Endothelial cell of umbilical vein (primary cell): Measurements from ENCODE around the gene BCAR3. TPM values are rescaled to one million over a fixed set of nuclear protein-coding genes. Genes with fewer than 3 reads are reported as not detected.

Source experiments
- BruUV-seq: library from RNA; stranded (reverse); fragments of 400-500 nt; replicated peaks from 2 replicates; lab custom pipeline; 2021; lab: Mats Ljungman, UMichigan
- CTCF ChIA-PET: fragments of 300-600, 350-600 bp; sonication (Branson Sonifier 250); formaldehyde crosslinking; loops from one replicate; lab custom pipeline; 2021; ENCODE audit warnings: antibody characterized with exemption, inconsistent platforms; lab: Charles Lee
- POLR2A ChIA-PET: fragments of 300-600, 350-600 bp; sonication (Branson Sonifier 250); formaldehyde crosslinking; loops from one replicate; lab custom pipeline; 2021; ENCODE audit warnings: antibody characterized with exemption, inconsistent platforms; lab: Charles Lee
- DNase-seq: peaks from one replicate; pipeline ENCODE4 v3.0.0-alpha.2; 2011; ENCODE audit warnings: low read depth, low spot score
- FAIRE-seq: peaks from 2 replicates; lab custom pipeline; 2011; peaks lifted over from hg19 to GRCh38; lab: Jason Lieb, UNC
- H2AFZ ChIP-seq: 2 replicates; pipeline ENCODE4 v1.6.0; 2012; ENCODE audit warnings: low read depth, low read length, control low read depth, inconsistent platforms
- H3K27ac ChIP-seq: 2 replicates; pipeline ENCODE4 v1.5.1; 2011; ENCODE audit warnings: low read depth, mild to moderate bottlenecking, control low read depth, low read length, moderate library complexity; ENCODE audit not compliant: insufficient read depth
- H3K27me3 ChIP-seq, 2 experiments: 2 replicates each; pipeline versions ENCODE4 v1.6.0 to v1.6.1; 2011; ENCODE audit warnings: low read length in 2 of 2, mixed read lengths in 1 of 2; ENCODE audit not compliant: control insufficient read depth in 2 of 2, insufficient read depth in 2 of 2
- H3K36me3 ChIP-seq, 2 experiments: 2 replicates in 1 of 2; 3 replicates in 1 of 2; pipeline ENCODE4 v1.5.1; 2011; ENCODE audit warnings: low read length in 2 of 2, mild to moderate bottlenecking in 1 of 2, moderate library complexity in 1 of 2; ENCODE audit not compliant: control insufficient read depth in 2 of 2, insufficient read depth in 2 of 2; ENCODE audit errors: extremely low read depth in 1 of 2
- H3K4me1 ChIP-seq: 3 replicates; pipeline ENCODE4 v1.5.1; 2011; ENCODE audit warnings: mild to moderate bottlenecking, low read length; ENCODE audit not compliant: control insufficient read depth, insufficient read depth; ENCODE audit errors: extremely low read depth
- H3K4me2 ChIP-seq: 2 replicates; pipeline ENCODE4 v1.6.1; 2011; ENCODE audit warnings: low read length, control low read depth, mixed read lengths; ENCODE audit not compliant: insufficient read depth
- H3K4me3 ChIP-seq, 3 experiments: fragments of 200-600 bp in 1 of 3; sonication (generic), shearing (Covaris generic) in 1 of 3; replicated peaks in 1 of 3; 2 replicates each; pipeline ENCODE4 v1.5.1; 2011 to 2016; ENCODE audit warnings: control low read depth in 3 of 3, low read length in 3 of 3, mild to moderate bottlenecking in 2 of 3, inconsistent platforms in 1 of 3, low read depth in 1 of 3, moderate library complexity in 1 of 3; ENCODE audit not compliant: insufficient read depth in 1 of 3
- H3K79me2 ChIP-seq: 2 replicates; pipeline ENCODE4 v1.6.0; 2012; ENCODE audit warnings: low read length, inconsistent platforms; ENCODE audit not compliant: control insufficient read depth, insufficient read depth
- H3K9ac ChIP-seq: replicated peaks from 2 replicates; pipeline ENCODE3; 2011; ENCODE audit warnings: low read length, control low read depth; ENCODE audit not compliant: insufficient read depth; ENCODE audit errors: extremely low read depth
- H3K9me1 ChIP-seq: replicated peaks from 3 replicates; pipeline ENCODE4 v1.6.0; 2011; ENCODE audit warnings: mild to moderate bottlenecking, low read length; ENCODE audit not compliant: control insufficient read depth, insufficient read depth; ENCODE audit errors: extremely low read depth
- H3K9me3 ChIP-seq: replicated peaks from 2 replicates; pipeline ENCODE4 v1.5.1; 2012; ENCODE audit warnings: low read length, inconsistent platforms; ENCODE audit not compliant: control insufficient read depth, insufficient read depth
- H4K20me1 ChIP-seq: replicated peaks from 2 replicates; pipeline ENCODE3; 2011; ENCODE audit warnings: mild to moderate bottlenecking, low read length; ENCODE audit not compliant: control insufficient read depth, insufficient read depth; ENCODE audit errors: extremely low read depth
- EZH2 ChIP-seq: IDR thresholded peaks from 2 replicates; pipeline ENCODE4 v1.6.1; 2012; ENCODE audit warnings: borderline replicate concordance, low read depth, mild to moderate bottlenecking, moderate library complexity, low read length, inconsistent platforms; ENCODE audit not compliant: severe bottlenecking
- FOS ChIP-seq: IDR thresholded peaks from 2 replicates; pipeline ENCODE4 v1.6.1; 2011; ENCODE audit warnings: mild to moderate bottlenecking, low read length, moderate library complexity, borderline replicate concordance; ENCODE audit not compliant: insufficient read depth
- GATA2 ChIP-seq: IDR thresholded peaks from 2 replicates; pipeline ENCODE4 v1.7.0; 2011; ENCODE audit warnings: low read depth, mild to moderate bottlenecking, moderate library complexity, mixed read lengths, low read length; ENCODE audit not compliant: insufficient read length, insufficient read depth
- JUN ChIP-seq: IDR thresholded peaks from 2 replicates; pipeline ENCODE4 v1.6.1; 2011; ENCODE audit warnings: borderline replicate concordance, low read depth; ENCODE audit not compliant: insufficient read length, insufficient read depth
- MYC ChIP-seq: IDR thresholded peaks from one replicate; pipeline ENCODE4 v1.6.1; 2011; ENCODE audit warnings: mild to moderate bottlenecking, low read depth, low read length
- POLR2A ChIP-seq: IDR thresholded peaks from 2 replicates; pipeline ENCODE4 v1.6.1; 2012; ENCODE audit warnings: low read depth, mild to moderate bottlenecking, control low read depth, low read length
- POLR2AphosphoS5 ChIP-seq: IDR thresholded peaks from 2 replicates; pipeline ENCODE4 v1.6.1; 2012; ENCODE audit warnings: low read depth, mild to moderate bottlenecking, control low read depth, low read length, moderate library complexity; ENCODE audit not compliant: insufficient read depth
- dilution Hi-C: fragments of 300-500 bp; cut with MboI; formaldehyde crosslinking; loops from one replicate; pipeline ENCODE4 v1.15.0; 2019; ENCODE audit warnings: low sequenced_read_pairs; ENCODE audit not compliant: extremely low pct_ligation_motif_present
- intact Hi-C: fragments of 100-400 bp; cut with micrococcal nuclease; formaldehyde crosslinking; loops from one replicate; pipeline ENCODE4 v1.10.0; 2022
- polyA plus RNA-seq, 4 experiments: library from polyadenylated mRNA; depleted of rRNA in 3 of 4; stranded (reverse) in 3 of 4; unstranded in 1 of 4; fragments of >200 nt; gene quantifications; 2 replicates each; pipeline versions ENCODE4 v1.2.1 to v1.2.3, GENCODE V29; 2011 to 2012; ENCODE audit warnings: missing spikeins in 1 of 4
- total RNA-seq: library from RNA; stranded (reverse); gene quantifications from 2 replicates; pipeline ENCODE4 v1.2.3, GENCODE V29; 2021
- TF ChIP-seq, protein P1 (sequence below), 2 donors: IDR thresholded peaks; 1 replicate in 1 of 2; 2 replicates in 1 of 2; pipeline ENCODE4 v1.5.1; 2011; ENCODE audit warnings: low read length in 2 of 2, mild to moderate bottlenecking in 2 of 2, moderate library complexity in 2 of 2, control low read depth in 1 of 2, inconsistent platforms in 1 of 2, low read depth in 1 of 2; ENCODE audit not compliant: insufficient read depth in 1 of 2; ENCODE audit errors: extremely low read depth in 1 of 2
- TF ChIP-seq, protein P2 (sequence below): IDR thresholded peaks from 2 replicates; pipeline ENCODE4 v1.6.1; 2011; ENCODE audit not compliant: insufficient read depth, insufficient read length

The BCAR3 gene
- total and polyA plus RNA-seq, 2 donors (not counting 3 experiments of a cell fraction or from before 2014, with no cell fraction given), result 17.5 to 32.9 TPM

- dilution Hi-C loops (no loop called here), intact Hi-C loops (loop anchor here (1.0 to 5.0 kb wide), 13 partner anchors 8 to 543 kb away; partner anchors contain the start of gene DR1)
- BruUV-seq, result no TSS peak
- Histone ChIP-seq H3K9me3 (no peaks in the 10 kb centered on the region), H3K4me2 (peak overlapping the region; percentile 62), H3K27me3 (no peaks in the 10 kb centered on the region), H3K9me1 (no peaks in the 10 kb centered on the region), H3K27ac (peak overlapping the region; percentile 100), H3K4me1 (peaks cover 71% of the 10 kb centered on the region), H3K36me3 (no peaks in the 10 kb centered on the region), H3K79me2 (peaks cover 72% of the 10 kb centered on the region), H3K9ac (peak overlapping the region; percentile 91), H4K20me1 (no peaks in the 10 kb centered on the region), H2AFZ (no peak overlapping the region), H3K4me3 (no peak overlapping the region)
- FAIRE-seq, result peak; percentile 97
- TF ChIP-seq, protein P1, sequence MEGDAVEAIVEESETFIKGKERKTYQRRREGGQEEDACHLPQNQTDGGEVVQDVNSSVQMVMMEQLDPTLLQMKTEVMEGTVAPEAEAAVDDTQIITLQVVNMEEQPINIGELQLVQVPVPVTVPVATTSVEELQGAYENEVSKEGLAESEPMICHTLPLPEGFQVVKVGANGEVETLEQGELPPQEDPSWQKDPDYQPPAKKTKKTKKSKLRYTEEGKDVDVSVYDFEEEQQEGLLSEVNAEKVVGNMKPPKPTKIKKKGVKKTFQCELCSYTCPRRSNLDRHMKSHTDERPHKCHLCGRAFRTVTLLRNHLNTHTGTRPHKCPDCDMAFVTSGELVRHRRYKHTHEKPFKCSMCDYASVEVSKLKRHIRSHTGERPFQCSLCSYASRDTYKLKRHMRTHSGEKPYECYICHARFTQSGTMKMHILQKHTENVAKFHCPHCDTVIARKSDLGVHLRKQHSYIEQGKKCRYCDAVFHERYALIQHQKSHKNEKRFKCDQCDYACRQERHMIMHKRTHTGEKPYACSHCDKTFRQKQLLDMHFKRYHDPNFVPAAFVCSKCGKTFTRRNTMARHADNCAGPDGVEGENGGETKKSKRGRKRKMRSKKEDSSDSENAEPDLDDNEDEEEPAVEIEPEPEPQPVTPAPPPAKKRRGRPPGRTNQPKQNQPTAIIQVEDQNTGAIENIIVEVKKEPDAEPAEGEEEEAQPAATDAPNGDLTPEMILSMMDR (IDR thresholded peaks at IDR 0.05; ENCODE audit: extremely low read depth in 1 of 2, insufficient read depth in 1 of 2, low read depth in 1 of 2, low read length in 2 of 2), result no peak
- no peak for TF ChIP-seq MYC
- TF ChIP-seq, protein P2, sequence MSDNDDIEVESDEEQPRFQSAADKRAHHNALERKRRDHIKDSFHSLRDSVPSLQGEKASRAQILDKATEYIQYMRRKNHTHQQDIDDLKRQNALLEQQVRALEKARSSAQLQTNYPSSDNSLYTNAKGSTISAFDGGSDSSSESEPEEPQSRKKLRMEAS, result no peak
- TF ChIP-seq EZH2, result no peak
- TF ChIP-seq GATA2, result peak; percentile 99
- TF ChIP-seq POLR2A, result peak; percentile 71
- peak; percentile 90 for TF ChIP-seq JUN
- TF ChIP-seq FOS, result peak; percentile 82
- peak; percentile 96 for TF ChIP-seq POLR2AphosphoS5
- ChIA-PET POLR2A (interaction anchor here (0.7 to 1.9 kb wide), 7 partner anchors 45 to 191 kb away, joined by 3 to 10 read pairs (median 4); no protein-coding TSS in a partner anchor), CTCF (interaction anchor here (0.7 to 11.1 kb wide), 17 partner anchors 9 to 225 kb away, joined by 3 to 490 read pairs (median 4); partner anchors contain the start of gene BCAR3)
- peak; percentile 99 for DNase-seq
These were observed 55.9 kb downstream of the BCAR3 start for GRCh38 chr1:93625582-93626327.
